ENCODE data around the gene MYOZ3. TPM values are rescaled to one million over a fixed set of nuclear protein-coding genes. Genes with fewer than 3 reads are reported as not detected.

MYOZ3 gene
- total RNA-seq = 0.49 and 0.51 TPM in 2 replicates

- Mint-ChIP-seq H3K27ac (no peak within 1 kb of the TSS), H3K4me1 (ENCODE audit: low read depth) (peaks cover 7% of the 10 kb centered on the region), H3K4me3 (no peak within 1 kb of the TSS), H3K27me3 (ENCODE audit: insufficient read depth) (peaks cover 23% of the 10 kb centered on the region), H3K9me3 (no peaks in the 10 kb centered on the region), H3K36me3 (ENCODE audit: low read depth) (no peaks in the 10 kb centered on the region)
- no peak for DNase-seq (ENCODE audit: low spot score)
- intact Hi-C loops (cut with micrococcal nuclease) = no loop called here
Measured at GRCh38 chr5:150661086-150661485, at the start of gene MYOZ3. Gene MYOZ3 (plus strand): TSS chr5:150661251. CDS start chr5:150662942, 1,691 bp downstream.

- intact Hi-C loops (cut with micrococcal nuclease) = no loop called here
- no peaks in the 10 kb centered on the region for H3K36me3 Mint-ChIP-seq (ENCODE audit: low read depth)
- H3K4me1 Mint-ChIP-seq (ENCODE audit: low read depth) = no peaks in the 10 kb centered on the region
- no peak for DNase-seq (ENCODE audit: low spot score)
- peaks cover 7% of the 10 kb centered on the region for H3K27me3 Mint-ChIP-seq (ENCODE audit: insufficient read depth)
- H3K9me3 Mint-ChIP-seq = no peaks in the 10 kb centered on the region
- no peak overlapping the region for H3K4me3 Mint-ChIP-seq
- H3K27ac Mint-ChIP-seq = no peak overlapping the region
Measured at GRCh38 chr5:150612405-150612804, 48.6 kb upstream of the MYOZ3 start.

- Mint-ChIP-seq H3K36me3 (ENCODE audit: low read depth) (no peaks in the 10 kb centered on the region), H3K27me3 (ENCODE audit: insufficient read depth) (peaks cover 7% of the 10 kb centered on the region), H3K4me1 (ENCODE audit: low read depth) (no peaks in the 10 kb centered on the region), H3K27ac (no peak overlapping the region), H3K4me3 (no peak overlapping the region), H3K9me3 (no peaks in the 10 kb centered on the region)
- intact Hi-C loops (cut with micrococcal nuclease) = no loop called here
- DNase-seq (ENCODE audit: low spot score) = no peak
Measured at GRCh38 chr5:150612905-150613670, 48.0 kb upstream of the MYOZ3 start.

GRCh38 chr5:150613991-150614660 is 46.9 kb upstream of the MYOZ3 start:
- Mint-ChIP-seq H3K36me3 (ENCODE audit: low read depth) (no peaks in the 10 kb centered on the region), H3K9me3 (no peaks in the 10 kb centered on the region), H3K4me3 (no peak overlapping the region), H3K27me3 (ENCODE audit: insufficient read depth) (peaks cover 7% of the 10 kb centered on the region), H3K27ac (no peak overlapping the region), H3K4me1 (ENCODE audit: low read depth) (no peaks in the 10 kb centered on the region)
- intact Hi-C loops (cut with micrococcal nuclease) = no loop called here
- DNase-seq (ENCODE audit: low spot score) = no peak

GRCh38 chr5:150614661-150615060 is 46.4 kb upstream of the MYOZ3 start:
- Mint-ChIP-seq H3K9me3 (no peaks in the 10 kb centered on the region), H3K4me1 (ENCODE audit: low read depth) (no peaks in the 10 kb centered on the region), H3K4me3 (no peak overlapping the region), H3K36me3 (ENCODE audit: low read depth) (no peaks in the 10 kb centered on the region), H3K27me3 (ENCODE audit: insufficient read depth) (peaks cover 7% of the 10 kb centered on the region), H3K27ac (no peak overlapping the region)
- no peak for DNase-seq (ENCODE audit: low spot score)
- intact Hi-C loops (cut with micrococcal nuclease) = no loop called here

- Mint-ChIP-seq H3K4me3 (no peak overlapping the region), H3K27ac (no peak overlapping the region), H3K4me1 (ENCODE audit: low read depth) (no peaks in the 10 kb centered on the region), H3K27me3 (ENCODE audit: insufficient read depth) (peaks cover 7% of the 10 kb centered on the region), H3K36me3 (ENCODE audit: low read depth) (no peaks in the 10 kb centered on the region), H3K9me3 (no peaks in the 10 kb centered on the region)
- intact Hi-C loops (cut with micrococcal nuclease) = no loop called here
- DNase-seq (ENCODE audit: low spot score) = no peak
Measured at GRCh38 chr5:150615141-150615699, 45.8 kb upstream of the MYOZ3 start.

GRCh38 chr5:150616024-150616470 is 45.0 kb upstream of the MYOZ3 start:
- Mint-ChIP-seq H3K36me3 (ENCODE audit: low read depth) (no peaks in the 10 kb centered on the region), H3K9me3 (no peaks in the 10 kb centered on the region), H3K27me3 (ENCODE audit: insufficient read depth) (peaks cover 6% of the 10 kb centered on the region), H3K4me1 (ENCODE audit: low read depth) (no peaks in the 10 kb centered on the region), H3K27ac (no peak overlapping the region), H3K4me3 (no peak overlapping the region)
- intact Hi-C loops (cut with micrococcal nuclease) = no loop called here
- no peak for DNase-seq (ENCODE audit: low spot score)

GRCh38 chr5:150616506-150616905 is 44.5 kb upstream of the MYOZ3 start:
- H3K36me3 Mint-ChIP-seq (ENCODE audit: low read depth) = no peaks in the 10 kb centered on the region
- H3K4me3 Mint-ChIP-seq = no peak overlapping the region
- intact Hi-C loops (cut with micrococcal nuclease) = no loop called here
- no peaks in the 10 kb centered on the region for H3K4me1 Mint-ChIP-seq (ENCODE audit: low read depth)
- DNase-seq (ENCODE audit: low spot score) = no peak
- H3K27ac Mint-ChIP-seq = no peak overlapping the region
- H3K9me3 Mint-ChIP-seq = no peaks in the 10 kb centered on the region
- H3K27me3 Mint-ChIP-seq (ENCODE audit: insufficient read depth) = peaks cover 4% of the 10 kb centered on the region

GRCh38 chr5:150618163-150618562 is 42.9 kb upstream of the MYOZ3 start:
- Mint-ChIP-seq H3K27me3 (ENCODE audit: insufficient read depth) (peaks cover 8% of the 10 kb centered on the region), H3K27ac (no peak overlapping the region), H3K4me1 (ENCODE audit: low read depth) (peaks cover 7% of the 10 kb centered on the region), H3K4me3 (no peak overlapping the region), H3K36me3 (ENCODE audit: low read depth) (no peaks in the 10 kb centered on the region), H3K9me3 (no peaks in the 10 kb centered on the region)
- DNase-seq (ENCODE audit: low spot score) = no peak
- intact Hi-C loops (cut with micrococcal nuclease) = no loop called here

- no peak for DNase-seq (ENCODE audit: low spot score)
- Mint-ChIP-seq H3K9me3 (no peaks in the 10 kb centered on the region), H3K4me1 (ENCODE audit: low read depth) (peaks cover 10% of the 10 kb centered on the region), H3K27me3 (ENCODE audit: insufficient read depth) (peaks cover 9% of the 10 kb centered on the region), H3K4me3 (no peak overlapping the region), H3K27ac (no peak overlapping the region), H3K36me3 (ENCODE audit: low read depth) (no peaks in the 10 kb centered on the region)
- intact Hi-C loops (cut with micrococcal nuclease) = no loop called here
Measured at GRCh38 chr5:150618588-150619281, 42.3 kb upstream of the MYOZ3 start.

GRCh38 chr5:150619359-150620230 is 41.5 kb upstream of the MYOZ3 start:
- intact Hi-C loops (cut with micrococcal nuclease) = no loop called here
- H3K4me3 Mint-ChIP-seq = no peak overlapping the region
- H3K9me3 Mint-ChIP-seq = no peaks in the 10 kb centered on the region
- peaks cover 12% of the 10 kb centered on the region for H3K27me3 Mint-ChIP-seq (ENCODE audit: insufficient read depth)
- no peak for DNase-seq (ENCODE audit: low spot score)
- H3K27ac Mint-ChIP-seq = no peak overlapping the region
- no peaks in the 10 kb centered on the region for H3K36me3 Mint-ChIP-seq (ENCODE audit: low read depth)
- H3K4me1 Mint-ChIP-seq (ENCODE audit: low read depth) = peaks cover 16% of the 10 kb centered on the region

- H3K9me3 Mint-ChIP-seq = no peaks in the 10 kb centered on the region
- no peak for DNase-seq (ENCODE audit: low spot score)
- intact Hi-C loops (cut with micrococcal nuclease) = no loop called here
- H3K4me1 Mint-ChIP-seq (ENCODE audit: low read depth) = peaks cover 16% of the 10 kb centered on the region
- peaks cover 17% of the 10 kb centered on the region for H3K27me3 Mint-ChIP-seq (ENCODE audit: insufficient read depth)
- H3K36me3 Mint-ChIP-seq (ENCODE audit: low read depth) = no peaks in the 10 kb centered on the region
- H3K27ac Mint-ChIP-seq = no peak overlapping the region
- H3K4me3 Mint-ChIP-seq = no peak overlapping the region
Measured at GRCh38 chr5:150621301-150621700, 39.8 kb upstream of the MYOZ3 start.

Data from activated T-helper 1 cell treated with anti-CD3 and anti-CD28 coated beads, Interleukin-12 subunit alpha, Interleukin-12 subunit beta, Interleukin-2, Interleukin-4 antibody, amounts not matched to agents 30 ng/mL and 10 ng/mL and 1 ng/mL, durations not matched to agents 14 hours and 24 hours and 36 hours (primary cell).